ENCODE measurements around the gene INSM2.
A peak's percentile ranks its signal among the peaks of the same experiment; 100 is the strongest.

The INSM2 gene, protein sequence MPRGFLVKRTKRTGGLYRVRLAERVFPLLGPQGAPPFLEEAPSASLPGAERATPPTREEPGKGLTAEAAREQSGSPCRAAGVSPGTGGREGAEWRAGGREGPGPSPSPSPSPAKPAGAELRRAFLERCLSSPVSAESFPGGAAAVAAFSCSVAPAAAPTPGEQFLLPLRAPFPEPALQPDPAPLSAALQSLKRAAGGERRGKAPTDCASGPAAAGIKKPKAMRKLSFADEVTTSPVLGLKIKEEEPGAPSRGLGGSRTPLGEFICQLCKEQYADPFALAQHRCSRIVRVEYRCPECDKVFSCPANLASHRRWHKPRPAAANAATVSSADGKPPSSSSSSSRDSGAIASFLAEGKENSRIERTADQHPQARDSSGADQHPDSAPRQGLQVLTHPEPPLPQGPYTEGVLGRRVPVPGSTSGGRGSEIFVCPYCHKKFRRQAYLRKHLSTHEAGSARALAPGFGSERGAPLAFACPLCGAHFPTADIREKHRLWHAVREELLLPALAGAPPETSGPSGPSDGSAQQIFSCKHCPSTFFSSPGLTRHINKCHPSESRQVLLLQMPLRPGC

DNA sequence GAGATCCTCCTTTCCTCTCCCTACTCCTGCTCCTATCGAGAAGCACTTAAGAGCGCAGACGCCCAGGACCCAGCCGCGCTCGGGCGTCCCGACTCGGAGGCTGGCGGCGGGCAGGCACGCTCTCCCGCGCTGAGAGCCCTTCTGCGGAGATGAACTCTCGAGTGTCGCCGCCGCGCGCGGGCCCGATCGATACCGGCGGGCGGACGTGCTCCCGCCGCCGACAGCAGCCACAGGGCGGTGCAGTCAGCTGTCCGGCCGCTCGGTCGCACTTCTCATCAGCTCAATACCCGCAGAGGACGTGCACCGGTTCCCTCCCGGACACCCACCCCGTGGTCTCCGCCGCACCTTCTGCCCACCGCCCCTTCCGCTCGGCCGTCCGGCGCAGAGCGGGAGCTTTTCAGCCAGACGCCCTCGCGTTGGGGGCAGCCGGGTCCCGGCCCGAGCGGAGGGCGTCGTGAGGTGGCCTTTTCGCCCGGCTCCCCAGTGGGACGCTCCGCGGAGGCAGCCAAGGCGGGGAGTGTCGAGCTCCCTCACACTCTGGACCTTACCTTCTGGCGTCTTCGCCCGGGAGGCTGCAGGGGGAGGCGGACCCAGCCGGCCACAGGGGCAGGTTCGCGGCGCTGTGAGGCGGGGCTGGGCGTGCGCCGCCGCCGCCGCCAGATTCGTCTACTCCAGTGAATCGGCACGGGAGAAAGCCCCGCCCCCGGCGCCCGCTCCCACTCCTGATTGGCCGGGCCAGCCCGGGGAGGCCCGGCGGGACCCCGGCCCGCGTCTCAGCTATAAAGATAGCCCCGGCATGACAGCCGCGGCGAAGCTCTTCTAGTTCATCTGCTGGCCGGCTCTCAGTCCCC lies at the start of gene INSM2:
INSM2 (plus strand) TSS at position 808 of the 851 bp plus-strand sequence. CDS start 89 bp downstream, outside the sequence.
- no peak for DNase-seq (ENCODE audit: low read depth in 2 of 2)

- no peak for DNase-seq (ENCODE audit: low read depth in 2 of 2)
Measured at GRCh38 chr14:35492569-35493014, 41.4 kb upstream of the INSM2 start.

GRCh38 chr14:35495278-35495677 lies 38.7 kb upstream of the INSM2 start:
- DNase-seq (ENCODE audit: low read depth in 2 of 2), result no peak

DNA sequence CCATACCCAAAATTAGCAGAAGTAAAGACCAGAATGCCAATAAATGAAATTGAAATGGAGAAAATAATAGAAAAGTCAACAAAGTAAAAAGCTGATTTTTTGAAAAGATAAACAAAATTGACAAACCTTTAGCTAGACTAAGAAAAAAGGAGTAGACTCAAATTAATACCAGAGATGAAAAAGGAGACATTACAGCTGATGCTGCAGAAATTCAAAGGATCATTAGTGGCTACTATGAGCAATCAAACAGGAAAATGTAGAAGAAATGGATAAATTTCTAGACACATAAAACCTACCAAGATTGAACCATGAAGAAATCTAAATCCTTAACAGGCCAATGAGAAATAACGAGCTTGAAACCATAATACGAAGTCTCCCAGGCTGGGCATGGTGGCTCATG lies 34.8 kb upstream of the INSM2 start:
- DNase-seq (ENCODE audit: low read depth in 2 of 2), result no peak

GRCh38 chr14:35503646-35504045 lies 30.3 kb upstream of the INSM2 start:
- no peak for DNase-seq (ENCODE audit: low read depth in 2 of 2)

DNA sequence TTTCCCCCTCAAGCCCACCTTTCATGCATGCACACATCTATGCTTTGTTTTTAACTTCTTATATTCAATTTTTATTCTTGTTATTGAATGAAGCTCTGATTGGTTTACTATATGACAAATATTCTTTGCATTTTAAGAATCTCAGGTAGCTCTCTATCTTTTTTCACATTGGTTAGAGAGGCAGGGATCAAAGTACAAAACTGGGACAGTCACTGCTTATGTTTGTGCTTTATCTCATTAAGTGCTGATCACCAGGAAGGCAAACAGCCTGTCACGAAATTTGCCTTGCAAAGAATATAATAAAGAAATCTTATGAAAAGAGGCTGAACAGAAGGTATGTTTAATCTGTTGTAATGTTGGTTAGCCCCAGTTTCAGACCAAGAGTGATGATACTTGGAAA lies 29.7 kb upstream of the INSM2 start:
- DNase-seq (ENCODE audit: low read depth in 2 of 2), result no peak

- no peak for DNase-seq (ENCODE audit: low read depth in 2 of 2)
Measured at GRCh38 chr14:35506461-35506860, 27.5 kb upstream of the INSM2 start.

DNA sequence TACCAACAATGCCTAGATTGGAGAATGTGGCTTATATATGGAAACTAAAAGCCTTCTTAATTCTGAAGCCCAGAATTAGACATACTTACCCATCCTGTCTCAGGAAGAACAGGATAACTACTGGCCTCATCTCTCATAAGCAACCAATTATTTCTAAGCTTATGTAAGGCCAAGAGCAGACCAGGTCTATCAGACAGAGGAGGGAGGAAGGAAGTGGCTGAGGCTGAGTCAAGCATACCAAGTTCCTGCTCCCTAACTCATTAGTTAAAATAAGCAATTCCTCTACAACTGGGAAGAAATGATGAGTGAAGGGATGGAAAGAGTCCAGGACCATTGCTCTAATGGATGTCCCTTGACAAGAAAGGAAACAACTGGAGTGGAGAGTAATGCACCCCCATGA lies 27.0 kb upstream of the INSM2 start:
- DNase-seq (ENCODE audit: low read depth in 2 of 2), result peak in 1 of 2 experiments; percentile 2

DNA sequence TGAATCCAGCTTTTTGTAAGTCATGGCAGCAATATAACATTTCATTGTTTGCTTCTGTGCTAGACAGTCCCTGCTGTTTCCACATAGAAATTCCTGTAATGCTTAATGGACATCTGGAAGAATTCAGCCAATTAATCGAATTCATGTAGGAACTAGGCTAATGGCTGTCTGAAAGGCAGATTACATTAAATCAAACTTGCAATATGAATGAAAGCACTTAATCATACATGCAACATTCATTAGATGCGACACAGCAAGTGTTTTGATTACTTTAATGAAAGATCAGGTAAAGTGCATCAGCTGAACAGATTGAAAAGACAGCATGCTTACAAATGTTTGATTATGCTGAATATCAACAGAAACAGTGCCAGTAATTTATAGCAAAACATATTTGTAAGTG lies 24.1 kb upstream of the INSM2 start:
- DNase-seq (ENCODE audit: low read depth in 2 of 2), result no peak

GRCh38 chr14:35512765-35513164 lies 21.2 kb upstream of the INSM2 start:
- no peak for DNase-seq (ENCODE audit: low read depth in 2 of 2)

GRCh38 chr14:35515916-35516315 lies 18.0 kb upstream of the INSM2 start:
- no peak for DNase-seq (ENCODE audit: low read depth in 2 of 2)

- no peak for DNase-seq (ENCODE audit: low read depth in 2 of 2)
Measured at GRCh38 chr14:35519986-35520385, 14.0 kb upstream of the INSM2 start.

- DNase-seq (ENCODE audit: low read depth in 2 of 2), result no peak
Measured at GRCh38 chr14:35525695-35526094, 8.3 kb upstream of the INSM2 start.

DNA sequence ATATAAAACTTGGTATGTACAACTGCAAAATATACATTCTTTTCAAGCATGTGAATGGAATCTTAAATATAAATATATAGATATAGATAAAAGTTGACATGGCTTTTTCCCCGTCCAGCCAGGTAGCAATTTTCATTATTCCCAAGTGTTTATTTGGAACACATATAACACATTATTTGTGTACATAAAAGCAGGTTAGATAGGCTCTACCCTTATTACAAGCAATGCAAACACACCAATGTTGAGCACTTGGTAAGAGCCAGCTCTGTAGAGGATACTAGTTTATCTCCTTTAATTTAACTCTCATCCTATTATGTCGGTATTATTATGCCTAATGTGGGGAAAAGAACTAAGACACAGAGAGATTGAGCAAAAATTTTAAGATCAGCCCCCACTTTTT lies 7.0 kb upstream of the INSM2 start:
- no peak for DNase-seq (ENCODE audit: low read depth in 2 of 2)

DNA sequence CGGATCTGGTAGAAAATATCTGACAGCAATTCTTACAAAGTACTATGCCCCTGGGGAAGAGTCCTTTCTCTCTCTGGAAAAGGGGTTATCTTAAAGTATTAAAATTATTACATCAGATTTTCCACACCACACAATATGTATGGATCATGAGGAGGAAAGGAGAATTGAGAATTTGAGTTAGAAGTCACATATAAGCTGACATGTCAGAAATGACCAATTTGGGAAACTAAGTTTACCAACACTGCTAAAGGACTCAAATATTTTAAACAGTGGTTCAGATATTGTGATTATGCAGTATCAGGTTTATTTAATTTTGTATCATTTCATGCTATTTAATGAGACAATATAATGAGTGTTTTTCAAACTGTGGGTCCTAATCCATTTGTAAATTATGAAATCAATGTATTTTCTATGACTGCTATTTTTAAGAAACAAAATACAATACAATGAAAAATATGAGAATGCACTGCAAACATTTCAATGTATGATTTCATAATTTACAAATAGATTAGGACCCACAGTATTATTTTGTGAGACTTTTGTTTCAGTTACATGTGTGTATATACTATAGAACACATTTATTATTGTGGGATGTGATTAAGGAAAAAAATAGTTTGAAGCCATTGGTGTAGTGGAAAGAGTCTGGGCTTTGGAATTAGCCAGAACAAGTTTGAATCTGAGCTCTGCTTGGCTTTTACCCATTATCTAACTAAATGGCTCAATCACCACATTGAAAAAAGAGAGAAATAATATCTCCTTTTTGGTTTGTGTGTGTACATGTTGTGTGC lies 1.8 kb upstream of the INSM2 start:
- no peak for DNase-seq (ENCODE audit: low read depth in 2 of 2)

DNA sequence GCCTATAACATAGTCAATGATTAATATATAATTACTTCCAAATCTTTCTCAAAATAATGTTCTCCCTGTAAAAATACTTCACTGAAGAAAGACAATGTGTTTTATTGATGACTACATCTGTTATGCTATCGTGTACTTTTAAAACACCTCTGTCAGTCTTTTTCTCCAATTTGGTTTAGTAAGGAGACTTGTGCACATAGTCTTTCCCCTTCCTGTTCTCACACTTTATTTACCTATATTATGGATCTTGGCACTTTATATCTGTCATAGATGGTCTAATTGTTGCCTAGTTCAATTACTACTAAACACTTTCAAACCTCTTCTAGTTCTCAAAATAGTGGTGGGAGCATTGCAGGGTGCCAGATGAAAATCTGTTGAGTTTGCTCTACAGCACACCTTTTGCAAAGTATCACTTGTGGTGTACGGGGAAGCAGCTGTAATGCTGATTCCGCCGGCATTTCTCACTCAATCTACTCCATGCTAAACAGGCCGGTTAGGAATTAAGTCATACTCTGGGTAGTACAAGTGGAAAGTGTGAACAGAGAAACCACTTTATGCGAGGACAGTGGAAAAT lies 1.1 kb upstream of the INSM2 start:
- no peak for DNase-seq (ENCODE audit: low read depth in 2 of 2)

DNA sequence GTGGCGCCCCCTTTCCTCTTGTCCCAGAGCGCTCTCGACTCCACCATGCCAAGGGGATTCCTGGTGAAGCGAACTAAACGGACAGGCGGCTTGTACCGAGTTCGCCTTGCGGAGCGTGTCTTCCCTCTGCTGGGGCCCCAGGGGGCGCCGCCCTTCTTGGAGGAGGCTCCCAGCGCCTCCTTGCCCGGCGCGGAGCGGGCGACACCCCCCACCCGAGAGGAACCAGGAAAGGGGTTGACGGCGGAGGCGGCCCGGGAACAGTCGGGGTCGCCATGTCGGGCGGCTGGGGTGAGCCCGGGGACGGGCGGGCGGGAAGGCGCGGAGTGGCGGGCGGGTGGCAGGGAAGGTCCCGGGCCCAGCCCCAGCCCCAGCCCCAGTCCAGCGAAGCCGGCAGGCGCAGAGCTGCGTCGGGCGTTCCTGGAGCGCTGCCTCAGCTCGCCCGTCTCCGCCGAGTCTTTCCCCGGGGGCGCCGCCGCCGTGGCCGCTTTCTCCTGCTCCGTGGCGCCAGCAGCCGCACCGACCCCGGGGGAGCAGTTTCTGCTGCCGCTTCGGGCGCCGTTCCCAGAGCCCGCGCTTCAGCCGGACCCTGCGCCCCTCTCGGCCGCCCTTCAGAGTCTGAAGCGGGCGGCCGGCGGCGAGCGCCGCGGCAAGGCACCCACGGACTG lies 376 bp downstream of the INSM2 start:
- DNase-seq (ENCODE audit: low read depth in 2 of 2), result no peak

GRCh38 chr14:35534873-35535482 lies 1.0 kb downstream of the INSM2 start:
- DNase-seq (ENCODE audit: low read depth in 2 of 2), result no peak

DNA sequence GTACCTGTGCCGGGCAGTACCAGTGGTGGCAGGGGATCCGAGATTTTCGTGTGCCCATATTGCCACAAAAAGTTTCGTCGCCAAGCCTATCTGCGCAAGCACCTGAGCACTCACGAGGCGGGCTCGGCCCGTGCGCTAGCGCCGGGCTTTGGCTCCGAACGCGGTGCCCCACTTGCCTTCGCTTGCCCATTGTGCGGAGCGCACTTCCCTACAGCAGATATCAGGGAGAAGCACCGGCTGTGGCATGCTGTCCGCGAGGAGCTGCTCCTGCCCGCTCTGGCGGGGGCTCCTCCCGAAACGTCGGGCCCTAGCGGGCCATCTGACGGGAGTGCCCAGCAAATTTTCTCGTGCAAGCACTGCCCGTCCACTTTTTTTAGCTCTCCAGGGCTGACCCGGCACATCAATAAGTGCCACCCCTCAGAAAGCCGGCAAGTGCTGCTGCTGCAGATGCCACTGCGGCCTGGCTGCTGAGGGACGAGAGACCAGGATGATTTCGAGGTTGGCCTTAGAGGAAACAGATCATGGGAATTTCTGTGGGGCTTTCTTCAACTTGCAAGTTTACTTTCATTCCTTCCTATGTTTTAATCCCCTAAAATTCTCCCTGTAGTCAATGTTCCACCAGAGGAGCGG lies 1.6 kb downstream of the INSM2 start:
- no peak for DNase-seq (ENCODE audit: low read depth in 2 of 2)

- DNase-seq (ENCODE audit: low read depth in 2 of 2), result no peak
Measured at GRCh38 chr14:35539969-35540368, 6.0 kb downstream of the INSM2 start.
